Hepatocyte (in vitro differentiated cells): ENCODE results near the gene NR2C1. TPM values are rescaled to one million over a fixed set of nuclear protein-coding genes. Genes with fewer than 3 reads are reported as not detected.

Experiments used
- DNase-seq: peaks from one replicate; pipeline ENCODE4 v3.0.0-alpha.2; 2016; ENCODE audit warnings: low spot score
- H2AFZ ChIP-seq: fragments of 200-600 bp; sonication (generic); 2 replicates; pipeline ENCODE4 v1.6.0; 2016; ENCODE audit warnings: antibody characterized with exemption, mild to moderate bottlenecking
- H3K27ac ChIP-seq: fragments of 200-600 bp; sonication (generic); 2 replicates; pipeline ENCODE4 v1.5.1; 2016; ENCODE audit warnings: mild to moderate bottlenecking
- H3K27me3 ChIP-seq: fragments of 200-600 bp; sonication (generic); 2 replicates; pipeline ENCODE4 v1.6.1; 2016
- H3K36me3 ChIP-seq: fragments of 200-600 bp; sonication (generic); replicated peaks from 2 replicates; pipeline ENCODE4 v1.5.1; 2016; ENCODE audit warnings: low read depth; ENCODE audit not compliant: insufficient read depth
- H3K4me1 ChIP-seq: fragments of 200-600 bp; sonication (generic); 2 replicates; pipeline ENCODE4 v1.5.1; 2016; ENCODE audit warnings: mild to moderate bottlenecking, moderate library complexity; ENCODE audit not compliant: insufficient read depth
- H3K4me2 ChIP-seq: fragments of 200-600 bp; sonication (generic); 2 replicates; pipeline ENCODE4 v1.6.0; 2016
- H3K4me3 ChIP-seq: fragments of 200-600 bp; sonication (generic); 2 replicates; pipeline ENCODE4 v1.5.1; 2016; ENCODE audit warnings: mild to moderate bottlenecking
- H3K79me2 ChIP-seq: fragments of 200-600 bp; sonication (generic); 2 replicates; pipeline ENCODE4 v1.6.0; 2017; ENCODE audit warnings: mild to moderate bottlenecking
- H3K9me2 ChIP-seq: fragments of 200-600 bp; sonication (generic); replicated peaks from 2 replicates; pipeline ENCODE4 v1.6.0; 2017; ENCODE audit warnings: mild to moderate bottlenecking; ENCODE audit not compliant: insufficient read depth
- H3K9me3 ChIP-seq: fragments of 200-600 bp; sonication (generic); 2 replicates; pipeline ENCODE4 v1.5.1; 2016; ENCODE audit warnings: low read depth, mild to moderate bottlenecking
- H4K20me1 ChIP-seq: fragments of 200-600 bp; sonication (generic); 2 replicates; pipeline ENCODE4 v1.6.0; 2016; ENCODE audit warnings: mild to moderate bottlenecking; ENCODE audit not compliant: insufficient read depth, poor library complexity, severe bottlenecking
- CTCF ChIP-seq: fragments of 200-600 bp; sonication (generic); IDR thresholded peaks from 2 replicates; pipeline ENCODE4 v1.5.1; 2016; ENCODE audit warnings: antibody characterized with exemption, mild to moderate bottlenecking; ENCODE audit not compliant: poor library complexity
- EZH2 ChIP-seq: fragments of 200-600 bp; sonication (generic); IDR thresholded peaks from 2 replicates; pipeline ENCODE4 v1.6.1; 2016; ENCODE audit warnings: antibody characterized with exemption, mild to moderate bottlenecking, borderline replicate concordance
- EZH2phosphoT487 ChIP-seq: fragments of 200-600 bp; sonication (generic); IDR thresholded peaks from one replicate; pipeline ENCODE4 v1.6.1; 2018; ENCODE audit warnings: antibody characterized with exemption, mild to moderate bottlenecking, low read depth, moderate library complexity; ENCODE audit not compliant: unreplicated experiment, severe bottlenecking
- WGBS: methylation state at CpG from one replicate; pipeline ENCODE4 v1.1.6; 2016; ENCODE audit warnings: low lambda C conversion rate; ENCODE audit errors: missing lambda C conversion rate; 5-methylcytosine and 5-hydroxymethylcytosine counted together
- polyA plus RNA-seq: library from polyadenylated mRNA; unstranded; fragments of >200 nt; fragmentation: Nextera tagmentation; extraction: Ambion mirVana; gene quantifications from 2 replicates; pipeline ENCODE4 v1.2.1, GENCODE V29; 2016
- total RNA-seq: library from RNA; depleted of rRNA; stranded (reverse); fragments of >200 nt; gene quantifications from 2 replicates; pipeline ENCODE4 v1.2.3, GENCODE V29; 2014

Gene NR2C1
- total and polyA plus RNA-seq, 2 experiments from 2014 or later: 28.4 to 40.6 TPM

GRCh38 chr12:95022477-95022876 is 50.9 kb downstream of the NR2C1 start:
- no peaks in the 10 kb centered on the region for H3K9me3 ChIP-seq
- no peak overlapping the region for H3K27ac ChIP-seq
- WGBS: 94% methylated on average over 2 of the region's 2 CpGs

GRCh38 chr12:95017482-95017881 is 55.9 kb downstream of the NR2C1 start:
- no peak overlapping the region for H3K27ac ChIP-seq
- WGBS: 88% methylated on average over 1 of the region's 1 CpG
- TF ChIP-seq CTCF (no peak), EZH2phosphoT487 (no peak), EZH2 (no peak)
- no peaks in the 10 kb centered on the region for H3K36me3 ChIP-seq
- no peaks in the 10 kb centered on the region for H3K9me3 ChIP-seq
- no peaks in the 10 kb centered on the region for H3K4me1 ChIP-seq
- H3K4me3 ChIP-seq: no peak overlapping the region
- H2AFZ ChIP-seq: no peak overlapping the region
- no peaks in the 10 kb centered on the region for H4K20me1 ChIP-seq
- no peak for DNase-seq
- no peaks in the 10 kb centered on the region for H3K79me2 ChIP-seq
- H3K27me3 ChIP-seq: no peaks in the 10 kb centered on the region
- H3K4me2 ChIP-seq: no peak overlapping the region
- no peaks in the 10 kb centered on the region for H3K9me2 ChIP-seq

More at GRCh38 chr12:95022477-95022876, 50.9 kb downstream of the NR2C1 start:
- DNase-seq: no peak
- no peaks in the 10 kb centered on the region for H3K27me3 ChIP-seq
- no peaks in the 10 kb centered on the region for H3K9me2 ChIP-seq
- no peak overlapping the region for H3K4me2 ChIP-seq
- no peaks in the 10 kb centered on the region for H3K4me1 ChIP-seq
- H2AFZ ChIP-seq: no peak overlapping the region
- TF ChIP-seq EZH2phosphoT487 (no peak), EZH2 (no peak), CTCF (no peak)
- no peaks in the 10 kb centered on the region for H3K36me3 ChIP-seq
- no peaks in the 10 kb centered on the region for H3K79me2 ChIP-seq
- no peak overlapping the region for H3K4me3 ChIP-seq
- H4K20me1 ChIP-seq: no peaks in the 10 kb centered on the region

- Histone ChIP-seq H3K36me3 (no peaks in the 10 kb centered on the region), H2AFZ (no peak overlapping the region)
These were observed 57.3 kb downstream of the NR2C1 start for GRCh38 chr12:95016120-95016519.

More at GRCh38 chr12:95016120-95016519, 57.3 kb downstream of the NR2C1 start:
- Histone ChIP-seq H3K27ac (no peak overlapping the region), H3K4me3 (no peak overlapping the region), H3K79me2 (no peaks in the 10 kb centered on the region), H3K4me1 (no peaks in the 10 kb centered on the region), H4K20me1 (no peaks in the 10 kb centered on the region), H3K4me2 (no peak overlapping the region), H3K27me3 (no peaks in the 10 kb centered on the region), H3K9me3 (no peaks in the 10 kb centered on the region), H3K9me2 (no peaks in the 10 kb centered on the region)
- DNase-seq: no peak
- TF ChIP-seq CTCF: no peak
- no peak for TF ChIP-seq EZH2
- TF ChIP-seq EZH2phosphoT487: no peak
- WGBS: 94% methylated on average over 2 of the region's 2 CpGs
